Stimulated activated CD4-positive, alpha-beta T cell treated with anti-CD3 and anti-CD28 coated beads, Interleukin-15, amount 100 ng/mL, for 24 hours (primary cell): ENCODE results near the gene ING5.
"Not testable (repeated sequence)": the region's sequence is repeated elsewhere in the genome, so short reads cannot be mapped to it uniquely, and the experiment has no call there.

Source experiments
- DNase-seq: peaks from one replicate; pipeline ENCODE4 v3.0.0-alpha.2; 2020

Gene ING5

DNA sequence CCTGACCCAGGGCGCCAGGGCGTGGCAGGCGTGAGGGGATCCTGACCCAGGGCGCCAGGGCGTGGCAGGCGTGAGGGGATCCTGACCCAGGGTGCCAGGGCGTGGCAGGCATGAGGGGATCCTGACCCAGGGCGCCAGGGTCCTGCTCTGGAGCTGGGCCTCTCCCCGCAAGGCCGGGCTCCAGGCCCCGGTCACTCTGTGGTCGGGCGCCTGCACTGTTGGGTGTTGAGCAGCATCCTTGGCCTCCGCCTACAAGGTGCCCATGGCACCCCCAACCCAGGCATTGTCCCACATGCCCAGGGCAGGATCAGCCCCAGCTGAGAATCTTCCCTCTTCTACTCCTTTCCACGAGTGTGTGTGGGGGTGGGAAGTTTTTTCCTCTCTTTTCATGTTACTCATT, 41.2 kb downstream of the ING5 start:
- DNase-seq = not testable (repeated sequence)

DNA sequence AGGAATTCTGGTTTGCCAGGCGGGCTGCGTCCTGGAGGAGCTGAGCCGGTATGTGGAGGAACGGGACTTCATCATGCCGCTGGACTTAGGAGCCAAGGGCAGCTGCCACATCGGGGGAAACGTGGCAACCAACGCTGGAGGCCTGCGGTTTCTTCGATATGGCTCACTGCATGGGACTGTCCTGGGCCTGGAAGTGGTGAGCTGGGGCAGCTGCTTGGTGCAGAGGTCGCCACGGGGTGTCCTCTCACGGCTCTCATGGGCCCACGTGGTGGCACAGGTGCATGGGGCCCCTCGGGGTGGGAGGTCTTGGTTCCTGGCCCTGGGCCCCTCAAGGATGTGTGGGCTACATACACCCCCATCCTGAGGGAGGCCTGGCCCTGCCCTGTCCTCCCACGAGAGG, 41.8 kb downstream of the ING5 start:
- no peak for DNase-seq

DNA sequence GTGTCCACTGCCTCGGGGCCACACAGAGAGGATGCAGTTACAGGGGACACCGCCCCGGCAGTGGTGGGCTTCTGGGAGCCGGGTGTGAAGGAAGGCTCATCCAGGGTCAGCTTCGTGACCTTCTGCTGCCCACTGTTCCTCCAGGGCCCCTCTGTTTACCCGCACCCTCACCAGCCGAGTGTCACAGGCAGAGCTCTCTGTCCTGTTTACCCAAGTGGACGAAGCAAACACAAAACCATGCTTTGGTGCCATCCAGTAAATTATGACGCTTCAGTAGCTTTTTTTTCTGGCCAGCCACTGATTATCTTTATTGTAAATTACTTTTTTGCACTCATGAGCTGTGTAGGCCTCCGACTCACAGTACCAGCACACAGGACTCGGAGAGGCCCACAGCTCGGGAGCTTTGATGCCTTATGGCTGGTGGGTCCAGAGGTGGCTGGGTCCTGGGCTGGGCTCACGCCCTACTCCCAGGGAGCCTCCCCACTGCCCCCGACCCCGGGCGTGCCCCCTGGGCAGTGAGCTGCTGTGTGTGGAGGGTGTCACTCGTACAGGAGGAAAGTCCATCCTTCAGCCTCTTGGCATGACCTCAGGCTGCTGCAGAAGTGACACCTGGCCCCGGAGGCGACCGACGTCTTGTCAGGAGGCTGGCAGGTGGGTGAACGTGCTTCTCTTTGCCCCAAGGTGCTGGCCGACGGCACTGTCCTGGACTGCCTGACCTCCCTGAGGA, 42.4 kb downstream of the ING5 start:
- DNase-seq = no peak

DNA sequence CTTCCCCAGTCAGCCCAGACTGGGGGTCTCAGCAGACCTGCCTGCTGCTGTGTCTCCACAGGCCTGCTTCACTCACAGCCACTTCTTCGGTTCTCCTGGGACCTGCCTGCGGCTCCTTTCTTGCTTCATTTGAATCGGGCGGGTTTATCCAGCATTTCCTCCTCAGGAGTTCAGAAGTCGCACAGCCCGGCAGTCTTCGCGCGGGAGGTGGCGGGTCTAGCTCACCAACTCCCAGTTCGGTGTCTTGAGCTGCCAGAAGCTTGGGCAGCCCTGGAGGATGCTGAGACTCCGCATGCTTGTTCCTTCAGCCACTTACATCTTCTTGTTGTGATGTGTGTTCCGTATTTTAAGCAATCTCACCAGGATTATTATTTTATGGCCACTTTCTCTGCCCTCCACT, 43.4 kb downstream of the ING5 start:
- DNase-seq = no peak

DNA sequence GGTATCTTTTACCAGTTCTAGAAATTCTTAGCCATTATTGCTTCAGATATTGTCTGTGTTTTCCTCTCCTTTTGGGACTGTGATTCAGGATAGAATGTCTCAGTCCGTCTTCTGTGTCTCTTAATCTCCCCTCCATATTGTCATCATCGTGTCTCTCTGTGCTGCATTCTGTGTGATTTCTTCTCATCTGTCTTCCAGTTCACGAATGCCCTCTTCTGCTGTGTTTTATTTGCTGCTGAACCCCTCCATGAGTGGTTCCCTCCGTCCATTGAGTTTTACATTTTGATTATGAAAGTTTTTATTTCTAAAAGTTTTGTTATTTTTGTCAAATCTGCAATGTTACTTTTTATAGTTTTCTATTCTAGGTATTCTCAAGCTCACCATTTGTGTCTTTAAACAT, 44.2 kb downstream of the ING5 start:
- DNase-seq = no peak

DNA sequence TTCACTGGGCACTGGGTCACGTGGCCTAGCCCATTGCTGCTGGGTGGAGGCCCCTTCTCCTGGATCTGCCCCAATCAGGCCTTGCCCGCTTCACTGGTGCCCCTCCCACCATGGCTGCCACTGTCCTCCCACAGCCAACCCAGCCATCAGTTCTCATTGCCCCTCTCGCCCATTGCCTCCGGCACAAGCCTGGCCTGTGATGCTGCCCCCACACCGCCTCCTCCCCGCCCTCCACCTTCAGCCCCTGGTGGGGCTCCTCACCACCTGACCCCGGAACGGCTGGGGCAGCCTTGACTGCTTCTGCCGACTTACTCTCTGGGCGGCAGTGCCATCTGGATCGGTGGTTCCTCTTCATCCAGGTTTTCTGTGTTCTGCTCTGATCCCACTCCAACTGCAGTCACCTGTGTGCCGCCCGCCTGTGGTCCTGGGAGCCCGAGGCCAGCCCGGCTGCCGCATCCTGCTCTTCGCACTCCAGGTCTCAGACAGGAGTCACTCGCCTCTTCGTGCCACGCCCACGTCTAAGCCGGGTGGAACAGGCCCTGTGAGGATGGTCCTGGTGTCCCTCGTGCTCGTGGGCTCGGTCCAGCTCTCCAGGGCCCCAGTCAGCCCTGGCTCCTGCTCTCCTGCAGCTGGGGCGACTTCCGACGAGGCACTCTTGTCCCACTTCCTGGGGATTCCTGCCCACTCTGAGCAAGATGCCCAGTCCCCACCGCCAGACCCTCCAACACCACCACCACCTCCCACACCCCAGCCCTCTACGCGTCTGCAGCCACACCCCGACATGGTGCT, 46.8 kb downstream of the ING5 start:
- DNase-seq = no peak

DNA sequence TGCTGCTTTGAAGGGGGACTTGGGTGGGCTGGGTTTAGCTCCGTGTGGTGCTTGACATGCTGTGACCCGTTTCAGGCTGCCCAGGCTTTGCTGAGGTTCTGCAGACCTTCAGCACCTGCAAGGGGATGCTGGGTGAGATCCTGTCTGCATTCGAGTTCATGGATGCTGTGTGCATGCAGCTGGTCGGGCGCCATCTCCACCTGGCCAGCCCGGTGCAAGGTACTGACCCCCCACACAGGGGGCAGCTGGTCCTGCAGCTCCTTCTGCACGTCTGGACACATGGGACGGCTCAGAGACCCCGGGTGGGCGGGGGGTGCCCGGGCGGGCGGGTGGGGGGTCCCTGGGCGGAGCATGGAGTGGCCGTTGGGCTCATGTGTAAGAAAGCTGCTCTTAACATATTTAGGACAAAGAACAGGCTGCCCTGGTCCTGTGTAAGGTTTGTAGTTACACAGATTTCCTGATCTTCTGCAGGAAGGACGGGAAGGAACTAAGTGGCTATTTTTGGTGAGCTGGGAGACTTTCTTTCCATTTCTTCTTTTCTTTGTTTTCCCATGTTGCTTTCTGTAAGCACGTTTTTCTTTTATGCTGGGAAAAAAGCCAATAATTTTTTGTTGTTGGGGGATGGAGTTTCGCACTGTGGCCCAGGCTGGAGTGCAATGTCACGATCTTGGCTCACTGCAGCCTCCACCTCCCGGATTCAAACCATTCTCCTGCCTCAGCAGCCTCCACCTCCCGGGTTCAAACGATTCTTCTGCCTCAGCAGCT, 48.4 kb downstream of the ING5 start:
- DNase-seq = no peak

DNA sequence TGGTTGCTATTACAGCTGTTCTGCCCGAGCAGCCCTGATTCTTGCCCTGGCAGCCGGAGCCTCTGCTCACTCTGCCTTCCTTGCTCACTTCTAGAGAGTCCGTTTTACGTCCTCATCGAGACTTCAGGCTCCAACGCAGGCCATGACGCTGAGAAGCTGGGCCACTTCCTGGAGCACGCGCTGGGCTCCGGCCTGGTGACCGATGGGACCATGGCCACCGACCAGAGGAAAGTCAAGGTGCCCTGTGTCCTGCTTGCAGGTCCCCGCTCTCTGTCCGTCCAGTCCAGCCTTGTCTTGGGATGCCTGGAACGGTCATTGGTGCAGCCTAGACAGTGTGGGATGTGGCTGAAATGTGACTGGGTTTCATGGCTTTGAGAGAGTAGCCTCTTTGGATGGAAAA, 49.3 kb downstream of the ING5 start:
- no peak for DNase-seq

DNA sequence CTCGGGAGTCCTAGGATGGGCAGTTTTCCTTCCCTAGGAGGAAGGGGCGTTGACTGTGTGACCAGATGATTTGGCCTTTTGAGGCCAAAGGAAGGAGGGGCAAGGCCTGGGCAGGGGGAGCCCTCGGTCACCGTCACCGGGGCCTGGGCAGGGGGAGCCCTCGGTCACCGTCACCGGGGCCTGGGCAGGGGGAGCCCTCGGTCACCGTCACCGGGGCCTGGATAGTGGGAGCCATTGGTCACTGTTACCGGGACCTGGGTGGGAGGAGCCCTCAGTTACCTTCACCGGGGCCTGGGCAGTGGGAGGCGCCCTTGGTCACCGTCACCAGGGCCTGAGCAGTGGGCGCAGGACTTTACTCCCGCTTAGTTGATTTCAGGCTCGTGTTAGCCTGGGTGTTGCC, 49.9 kb downstream of the ING5 start:
- DNase-seq = no peak

DNA sequence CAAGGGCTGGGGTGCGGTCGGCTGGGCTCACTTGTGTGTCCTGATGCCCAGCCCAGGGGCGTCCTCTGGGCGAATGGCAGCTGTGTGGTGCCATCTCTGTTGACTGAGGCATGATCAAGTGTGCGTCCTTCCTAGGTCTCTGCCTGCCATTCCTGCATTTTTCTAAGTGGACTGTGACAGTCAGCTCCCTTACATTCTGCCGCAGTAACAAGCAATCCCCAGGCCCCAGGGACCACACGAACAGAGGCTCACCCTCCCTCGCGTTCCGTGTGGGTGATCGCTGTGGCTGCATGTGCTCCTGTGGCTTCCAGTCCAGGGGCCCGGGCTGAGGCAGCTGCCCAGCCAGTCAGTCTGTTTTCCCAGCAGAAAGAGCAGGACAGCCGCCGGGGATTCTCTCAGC, 50.4 kb downstream of the ING5 start:
- DNase-seq = no peak

DNA sequence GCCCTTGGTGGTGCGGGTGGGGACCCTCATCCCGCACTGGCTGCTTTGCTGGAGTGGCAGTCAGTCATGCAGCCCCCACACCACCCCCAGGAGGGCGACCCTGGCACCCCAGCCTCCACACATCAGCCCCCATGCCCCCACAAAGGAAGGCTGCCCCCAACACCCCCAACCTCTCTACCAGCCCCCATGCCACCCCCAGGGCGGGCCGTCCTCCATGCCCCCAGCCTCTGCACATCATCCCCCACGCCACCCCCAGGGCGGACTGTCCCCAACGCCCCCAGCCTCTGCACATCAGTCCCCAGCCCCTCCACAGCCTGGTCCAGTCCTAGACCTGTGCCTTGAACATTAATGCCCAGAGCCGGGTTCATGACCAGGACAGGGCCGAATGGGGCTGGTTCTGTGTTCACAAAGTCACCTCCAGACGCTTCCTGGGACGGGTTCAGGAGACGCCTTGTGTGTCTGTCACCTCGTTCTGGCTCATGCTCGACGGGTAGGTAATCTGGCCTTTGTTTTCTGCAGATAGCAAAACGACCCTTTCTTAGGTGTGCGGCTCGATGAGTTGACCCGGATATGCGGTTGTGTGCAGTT, 50.9 kb downstream of the ING5 start:
- no peak for DNase-seq

DNA sequence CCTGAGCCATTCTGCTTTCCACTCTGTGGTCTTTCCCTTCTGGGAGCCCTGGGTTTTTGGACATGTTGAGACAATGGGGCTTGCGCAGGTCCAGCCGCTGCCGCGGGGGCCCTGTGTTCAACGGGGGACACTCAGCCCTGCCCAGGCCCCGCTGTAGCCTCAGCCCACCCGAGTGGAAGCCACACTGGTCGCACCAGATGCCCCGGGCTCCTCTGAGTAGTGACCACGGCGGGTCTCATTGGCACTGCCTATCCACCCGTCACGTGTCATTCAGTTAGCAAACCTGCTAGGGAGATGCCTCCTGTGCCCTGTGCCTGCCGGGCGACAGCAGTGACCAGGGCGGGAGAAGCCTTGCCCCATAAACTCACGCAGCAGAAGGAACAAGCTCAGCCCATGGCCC, 51.7 kb downstream of the ING5 start:
- no peak for DNase-seq

DNA sequence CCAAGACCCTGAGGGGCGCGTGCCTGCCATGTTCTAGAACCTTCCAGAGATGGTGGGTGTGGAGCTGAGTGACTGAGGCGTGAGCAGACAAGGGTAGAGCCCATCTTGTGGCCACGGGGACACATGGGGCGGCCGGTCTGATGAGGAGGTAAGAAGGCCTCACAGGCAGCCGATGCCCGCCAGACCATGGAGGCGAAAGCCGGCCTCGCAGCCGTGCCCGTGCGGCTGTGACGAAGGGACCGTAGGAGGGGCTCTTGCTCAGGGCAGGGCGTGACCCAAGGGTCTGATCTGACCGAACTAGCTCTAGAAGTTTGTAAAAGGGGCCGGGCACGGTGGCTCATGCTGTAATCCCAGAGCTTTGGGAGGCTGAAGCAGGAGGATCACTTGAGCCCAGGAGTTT, 52.2 kb downstream of the ING5 start:
- DNase-seq = no peak

DNA sequence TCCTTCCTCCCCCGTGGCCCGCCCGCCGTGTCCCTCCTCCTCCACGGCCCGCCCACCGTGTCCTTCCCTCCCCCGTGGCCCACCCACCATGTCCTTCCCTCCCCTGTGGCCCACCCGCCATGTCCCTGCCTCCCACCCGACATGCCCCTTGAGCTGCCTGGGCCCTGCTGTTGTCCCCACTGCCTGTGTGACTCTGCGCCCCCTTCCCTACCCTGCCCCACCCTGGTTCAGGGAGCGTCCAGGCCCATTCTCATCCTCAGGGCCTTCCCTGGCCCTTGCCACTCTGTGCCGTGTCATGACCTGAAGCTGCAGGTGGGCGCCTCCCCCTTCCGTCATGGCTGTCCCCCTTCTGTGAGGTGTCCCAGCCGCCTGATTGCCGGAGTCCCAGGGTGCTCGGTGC, 53.3 kb downstream of the ING5 start:
- no peak for DNase-seq

DNA sequence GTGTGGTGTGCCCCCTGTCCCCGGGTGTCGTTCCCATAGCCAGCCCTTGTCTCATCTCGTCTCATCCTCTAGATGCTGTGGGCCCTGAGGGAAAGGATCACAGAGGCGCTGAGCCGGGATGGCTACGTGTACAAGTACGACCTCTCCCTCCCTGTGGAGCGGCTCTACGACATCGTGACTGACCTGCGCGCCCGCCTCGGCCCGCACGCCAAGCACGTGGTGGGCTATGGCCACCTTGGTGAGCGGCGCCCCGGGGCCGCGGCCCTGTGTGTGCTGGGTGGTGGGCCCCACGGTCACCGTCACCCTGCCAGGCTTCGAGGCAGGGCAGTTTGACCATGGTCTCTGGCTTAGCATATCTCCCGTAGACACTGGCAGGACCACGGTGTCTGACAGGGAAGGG, 53.9 kb downstream of the ING5 start:
- DNase-seq = no peak

DNA sequence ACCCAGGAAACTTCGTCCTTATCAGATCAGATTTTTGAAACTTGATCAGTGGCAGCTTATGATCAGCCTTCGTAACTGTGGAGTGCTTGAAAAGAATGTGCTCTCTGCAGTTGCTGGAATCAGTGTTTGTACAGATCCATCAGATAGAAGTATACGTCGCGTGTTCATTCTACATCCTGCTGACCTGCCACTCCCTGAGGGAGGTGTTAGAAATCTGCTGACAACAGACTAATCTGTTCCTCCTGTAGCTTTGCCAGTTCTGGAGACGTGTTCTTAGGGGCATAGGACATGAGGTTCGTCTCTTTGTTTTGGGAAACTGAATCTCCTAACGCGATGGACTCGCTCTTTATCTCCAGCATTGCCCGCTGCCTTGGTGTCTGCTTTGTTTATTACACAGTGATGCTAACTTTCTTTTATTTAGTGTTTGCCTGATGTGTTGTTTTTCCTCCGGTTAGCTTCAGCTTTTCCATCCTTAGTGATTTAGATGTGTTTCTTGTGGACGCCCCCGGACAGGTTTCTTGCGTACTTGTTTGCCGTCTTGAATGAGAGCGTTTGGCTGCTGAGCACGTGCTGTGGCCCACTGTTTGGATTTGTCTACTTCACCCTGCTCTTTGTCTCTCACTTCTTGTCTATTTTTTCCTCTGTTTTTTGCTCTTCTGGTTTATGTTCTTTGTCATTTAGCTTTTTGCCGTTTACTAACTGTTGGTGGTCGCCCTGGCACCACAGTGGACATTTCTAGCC, 57.4 kb downstream of the ING5 start:
- peak; percentile 0 for DNase-seq

DNA sequence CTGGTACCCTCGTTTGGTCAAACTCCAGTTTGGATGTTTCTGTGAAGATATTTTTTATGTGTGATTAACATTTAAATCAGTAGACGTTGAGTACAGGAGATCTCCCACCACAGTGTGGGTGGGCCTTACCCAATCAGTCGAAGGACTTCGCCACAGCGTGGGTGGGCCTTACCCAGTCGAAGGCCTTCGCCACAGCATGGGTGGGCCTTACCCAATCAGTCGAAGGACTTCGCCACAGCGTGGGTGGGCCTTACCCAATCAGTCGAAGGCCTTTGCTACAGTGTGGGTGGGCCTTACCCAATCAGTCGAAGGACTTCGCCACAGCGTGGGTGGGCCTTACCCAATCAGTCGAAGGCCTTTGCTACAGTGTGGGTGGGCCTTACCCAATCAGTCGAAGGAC, 58.1 kb downstream of the ING5 start:
- not testable (repeated sequence) for DNase-seq

DNA sequence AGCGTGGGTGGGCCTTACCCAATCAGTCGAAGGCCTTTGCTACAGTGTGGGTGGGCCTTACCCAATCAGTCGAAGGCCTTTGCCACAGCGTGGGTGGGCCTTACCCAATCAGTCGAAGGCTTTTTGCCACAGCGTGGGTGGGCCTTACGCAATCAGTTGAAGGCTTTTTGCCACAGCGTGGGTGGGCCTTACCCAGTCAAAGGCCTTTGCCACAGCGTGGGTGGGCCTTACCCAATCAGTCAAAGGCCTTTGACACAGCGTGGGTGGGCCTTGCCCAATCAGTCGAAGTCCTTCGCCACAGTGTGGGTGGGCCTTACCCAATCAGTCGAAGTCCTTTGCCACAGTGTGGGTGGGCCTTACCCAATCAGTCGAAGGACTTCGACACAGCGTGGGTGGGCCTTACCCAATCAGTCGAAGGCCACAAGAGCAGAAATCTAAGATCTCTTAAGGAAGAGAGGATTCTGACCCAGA, 58.5 kb downstream of the ING5 start:
- peak; percentile 16 for DNase-seq

DNA sequence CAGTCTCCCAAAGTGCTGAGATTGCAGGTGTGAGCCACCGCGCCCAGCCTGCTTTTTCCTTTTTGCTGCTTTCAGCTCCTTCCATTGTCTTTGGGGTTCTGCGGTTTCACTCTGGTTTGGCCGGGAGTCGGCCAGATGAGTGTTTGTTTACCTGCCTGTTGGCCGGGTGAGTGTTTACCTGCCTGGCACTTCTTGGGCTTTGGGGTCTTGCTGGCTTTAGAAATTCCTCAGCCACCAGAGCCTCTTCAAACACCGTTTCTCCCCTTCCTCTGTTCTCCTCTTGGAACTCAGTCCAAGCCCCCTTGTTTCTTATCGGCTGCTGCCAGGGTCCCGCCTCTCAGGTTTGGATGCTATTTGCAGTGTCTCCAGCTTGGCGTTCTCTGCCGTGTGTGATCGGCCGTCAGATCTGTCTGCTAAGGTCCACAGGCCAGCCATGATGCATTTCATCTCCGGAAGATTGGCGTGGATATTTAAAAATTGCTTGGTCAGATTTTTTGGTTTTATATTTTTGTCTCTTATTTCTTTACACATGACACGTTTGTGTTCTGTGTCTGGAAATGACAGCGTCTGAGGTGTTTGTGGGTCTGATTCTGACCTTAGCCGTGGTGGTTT, 60.6 kb downstream of the ING5 start:
- DNase-seq = peak; percentile 1

DNA sequence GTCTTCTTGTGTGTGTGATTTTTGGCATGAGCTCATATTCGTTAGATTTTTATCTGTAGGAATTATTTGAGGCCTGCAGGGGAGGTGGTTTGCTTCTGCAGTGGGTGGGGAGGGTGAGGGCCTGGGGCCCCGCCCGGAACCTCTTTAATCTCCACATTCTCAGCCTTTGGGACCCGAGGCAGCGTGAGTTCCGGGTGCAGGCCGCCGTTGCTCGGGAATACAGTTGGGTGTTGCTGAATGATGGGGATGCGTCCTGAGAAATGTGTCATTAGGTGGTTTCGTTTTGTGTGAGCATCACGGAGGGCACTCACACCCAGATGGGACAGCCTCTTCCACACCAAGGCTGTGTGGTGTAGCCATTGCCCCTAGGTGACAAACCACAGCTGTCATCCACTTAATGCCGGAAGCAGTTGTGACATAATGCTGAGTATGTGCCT, 61.1 kb downstream of the ING5 start:
- peak; percentile 44 for DNase-seq

DNA sequence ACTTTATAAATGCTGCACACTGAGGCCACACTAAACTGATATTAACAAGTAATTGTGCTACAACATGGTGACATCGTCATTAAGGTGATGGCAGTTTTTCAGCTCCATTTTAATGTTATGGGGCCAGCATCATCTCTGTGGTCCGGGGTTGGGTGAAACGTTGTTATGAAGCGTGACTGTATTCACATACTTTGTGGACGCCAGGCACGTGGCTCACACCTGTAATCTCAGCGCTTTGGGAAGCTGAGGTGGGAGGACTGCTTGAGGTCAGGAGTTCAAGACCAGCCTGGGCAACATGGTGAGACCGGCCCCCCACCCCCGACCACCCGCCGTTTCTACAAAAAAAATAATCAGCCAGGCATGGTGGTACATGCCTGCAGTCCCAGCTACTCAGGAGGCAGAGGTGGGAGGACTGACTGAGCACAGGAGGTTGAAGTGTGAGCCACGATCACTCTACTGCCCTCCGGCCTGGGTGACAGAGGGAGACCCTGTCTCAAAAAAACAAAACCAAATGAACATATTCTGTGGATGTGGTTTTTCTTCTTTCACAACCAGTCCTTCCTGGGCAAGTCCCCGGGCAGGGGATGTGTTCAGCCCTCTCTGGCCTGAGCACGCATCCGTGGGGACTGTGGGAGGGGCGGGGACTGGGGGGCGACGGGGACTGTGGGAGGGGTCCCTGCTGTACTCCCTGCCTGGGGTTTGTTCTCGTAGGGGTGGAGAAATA, 61.9 kb downstream of the ING5 start:
- peak; percentile 2 for DNase-seq
